Progenitor cell of endocrine pancreas (in vitro differentiated cells): ENCODE measurements around the gene PPME1. TPM values are rescaled to one million over a fixed set of nuclear protein-coding genes. Genes with fewer than 3 reads are reported as not detected.

Source experiments
- DNase-seq: peaks from one replicate; pipeline ENCODE4 v3.0.0; 2021; ENCODE audit warnings: low spot score; ENCODE audit not compliant: unreplicated experiment
- H3K27ac Mint-ChIP-seq: 2 replicates; pipeline ENCODE4 v1.8.0; 2021; ENCODE audit warnings: mild to moderate bottlenecking, moderate library complexity, mixed read lengths
- H3K27me3 Mint-ChIP-seq: 2 replicates; pipeline ENCODE4 v1.8.0; 2021; ENCODE audit warnings: mixed read lengths
- H3K36me3 Mint-ChIP-seq: 2 replicates; pipeline ENCODE4 v1.8.0; 2022; ENCODE audit warnings: mixed read lengths; ENCODE audit not compliant: insufficient read depth
- H3K4me1 Mint-ChIP-seq: 2 replicates; pipeline ENCODE4 v1.8.0; 2021; ENCODE audit warnings: low read depth, mixed read lengths
- H3K4me3 Mint-ChIP-seq: 2 replicates; pipeline ENCODE4 v1.8.0; 2021; ENCODE audit warnings: low read depth, mild to moderate bottlenecking, moderate library complexity, mixed read lengths
- H3K9me3 Mint-ChIP-seq: 2 replicates; pipeline ENCODE4 v1.8.0; 2021; ENCODE audit warnings: low read depth, mixed read lengths
- total RNA-seq: library from RNA; stranded (reverse); gene quantifications from 2 replicates; pipeline ENCODE4 v1.2.1, GENCODE V29; 2021
- TF ChIP-seq, protein P1 (sequence below): fragments of 200-600 bp; sonication (generic); IDR thresholded peaks from one replicate; pipeline ENCODE4 v1.5.0; 2021; ENCODE audit warnings: antibody characterized with exemption, mild to moderate bottlenecking; ENCODE audit not compliant: unreplicated experiment

The PPME1 gene
- total RNA-seq, 1 donor from 2014 or later = 45.9 TPM

DNA sequence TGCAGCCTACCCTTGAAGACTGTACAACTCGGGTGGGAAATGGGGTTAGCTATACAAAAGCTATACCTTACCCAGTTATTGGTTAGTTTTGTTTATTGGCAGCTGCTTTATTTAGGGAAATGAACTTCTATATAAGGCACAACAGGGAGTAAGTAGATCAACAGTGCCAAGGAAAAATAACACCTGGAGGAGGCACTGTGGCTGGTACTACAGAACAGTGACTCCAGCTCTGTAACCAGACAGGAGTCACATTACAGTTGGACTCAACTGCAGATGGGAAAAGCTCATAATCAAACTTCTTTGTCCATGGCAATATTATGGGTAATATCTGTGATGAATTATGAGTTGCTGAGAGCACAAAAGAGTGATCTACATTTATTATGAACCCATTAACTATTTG, 126.4 kb downstream of the PPME1 start:
- H3K27ac Mint-ChIP-seq = no peak overlapping the region
- H3K9me3 Mint-ChIP-seq = no peaks in the 10 kb centered on the region
- H3K27me3 Mint-ChIP-seq = peaks cover 3% of the 10 kb centered on the region
- no peak for DNase-seq
- TF ChIP-seq, protein P1, sequence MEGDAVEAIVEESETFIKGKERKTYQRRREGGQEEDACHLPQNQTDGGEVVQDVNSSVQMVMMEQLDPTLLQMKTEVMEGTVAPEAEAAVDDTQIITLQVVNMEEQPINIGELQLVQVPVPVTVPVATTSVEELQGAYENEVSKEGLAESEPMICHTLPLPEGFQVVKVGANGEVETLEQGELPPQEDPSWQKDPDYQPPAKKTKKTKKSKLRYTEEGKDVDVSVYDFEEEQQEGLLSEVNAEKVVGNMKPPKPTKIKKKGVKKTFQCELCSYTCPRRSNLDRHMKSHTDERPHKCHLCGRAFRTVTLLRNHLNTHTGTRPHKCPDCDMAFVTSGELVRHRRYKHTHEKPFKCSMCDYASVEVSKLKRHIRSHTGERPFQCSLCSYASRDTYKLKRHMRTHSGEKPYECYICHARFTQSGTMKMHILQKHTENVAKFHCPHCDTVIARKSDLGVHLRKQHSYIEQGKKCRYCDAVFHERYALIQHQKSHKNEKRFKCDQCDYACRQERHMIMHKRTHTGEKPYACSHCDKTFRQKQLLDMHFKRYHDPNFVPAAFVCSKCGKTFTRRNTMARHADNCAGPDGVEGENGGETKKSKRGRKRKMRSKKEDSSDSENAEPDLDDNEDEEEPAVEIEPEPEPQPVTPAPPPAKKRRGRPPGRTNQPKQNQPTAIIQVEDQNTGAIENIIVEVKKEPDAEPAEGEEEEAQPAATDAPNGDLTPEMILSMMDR = no peak
- H3K4me3 Mint-ChIP-seq = no peak overlapping the region
- H3K4me1 Mint-ChIP-seq = no peaks in the 10 kb centered on the region
- no peaks in the 10 kb centered on the region for H3K36me3 Mint-ChIP-seq

DNA sequence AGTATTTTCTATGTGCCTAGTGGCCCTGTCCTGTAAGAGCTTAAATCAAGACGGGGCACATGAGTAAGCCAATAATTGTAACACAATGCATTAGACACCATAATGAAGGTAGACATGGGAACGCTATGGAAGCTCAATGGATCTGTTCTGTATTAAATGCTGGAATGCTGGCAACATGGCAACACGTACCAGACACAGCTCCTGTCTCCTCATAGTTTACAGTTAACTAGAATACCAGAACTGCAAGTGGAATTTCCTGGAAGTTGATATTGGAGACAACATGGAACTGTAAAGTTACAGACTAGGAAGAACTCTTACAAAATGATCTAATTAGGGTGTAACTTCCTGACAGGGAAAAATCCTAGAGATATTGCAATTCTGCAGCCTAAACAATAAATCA, 127.9 kb downstream of the PPME1 start:
- TF ChIP-seq, protein P1 = no peak
- Mint-ChIP-seq H3K27ac (no peak overlapping the region), H3K27me3 (peaks cover 2% of the 10 kb centered on the region), H3K4me3 (no peak overlapping the region), H3K36me3 (no peaks in the 10 kb centered on the region), H3K9me3 (no peaks in the 10 kb centered on the region), H3K4me1 (no peaks in the 10 kb centered on the region)
- DNase-seq = no peak

Other genes with a start within 250 kb of the PPME1 start
- gene DNAJB13, start 220.3 kb upstream of the PPME1 start, total RNA-seq = 1.1 and 1.4 TPM in 2 replicates
- 89.9 and 103 TPM in 2 replicates for gene UCP2, start 188.4 kb upstream of the PPME1 start, total RNA-seq
- 4.3 and 5.2 TPM in 2 replicates for gene UCP3, start 162.2 kb upstream of the PPME1 start, total RNA-seq
- 40.9 and 44.0 TPM in 2 replicates for gene C2CD3, start 287 bp upstream of the PPME1 start, total RNA-seq
- 0.17 TPM in 1 of 2 replicates, not detected in the other for gene P4HA3, start 140.4 kb downstream of the PPME1 start, total RNA-seq
- 17.2 and 20.5 TPM in 2 replicates for gene PGM2L1, start 227.1 kb downstream of the PPME1 start, total RNA-seq